Thyroid gland (tissue), 4 donors: ENCODE measurements around the gene GADL1.
A peak's percentile ranks its signal among the peaks of the same experiment; 100 is the strongest.

Experiments
- CTCF ChIP-seq, 6 experiments: fragments of 200-600 bp in 3 of 6; fragments of 450-650 bp in 3 of 6; sonication (generic) in 3 of 6; IDR thresholded peaks; one replicate each; pipeline ENCODE4 v1.5.1; 2016 to 2019; ENCODE audit warnings: antibody characterized with exemption in 6 of 6, mild to moderate bottlenecking in 2 of 6, inconsistent platforms in 1 of 6, moderate library complexity in 1 of 6
- POLR2A ChIP-seq, 2 donors: fragments of 450-650 bp; IDR thresholded peaks; one replicate each; pipeline ENCODE4 v1.6.1; 2017; ENCODE audit warnings: antibody characterized with exemption in 2 of 2, mild to moderate bottlenecking in 2 of 2, moderate library complexity in 1 of 2

GRCh38 chr3:30779686-30780287, 114.7 kb downstream of the GADL1 start:
- no peak for TF ChIP-seq POLR2A (IDR thresholded peaks at IDR 0.05)
- peak in 1 of 6 experiments; percentile 23 for TF ChIP-seq CTCF (IDR thresholded peaks at IDR 0.05)
